Measurements from ENCODE around the gene ARSB.

GRCh38 chr5:78971998-78972397, 13.1 kb downstream of the ARSB start:
- TF ChIP-seq, protein P1, sequence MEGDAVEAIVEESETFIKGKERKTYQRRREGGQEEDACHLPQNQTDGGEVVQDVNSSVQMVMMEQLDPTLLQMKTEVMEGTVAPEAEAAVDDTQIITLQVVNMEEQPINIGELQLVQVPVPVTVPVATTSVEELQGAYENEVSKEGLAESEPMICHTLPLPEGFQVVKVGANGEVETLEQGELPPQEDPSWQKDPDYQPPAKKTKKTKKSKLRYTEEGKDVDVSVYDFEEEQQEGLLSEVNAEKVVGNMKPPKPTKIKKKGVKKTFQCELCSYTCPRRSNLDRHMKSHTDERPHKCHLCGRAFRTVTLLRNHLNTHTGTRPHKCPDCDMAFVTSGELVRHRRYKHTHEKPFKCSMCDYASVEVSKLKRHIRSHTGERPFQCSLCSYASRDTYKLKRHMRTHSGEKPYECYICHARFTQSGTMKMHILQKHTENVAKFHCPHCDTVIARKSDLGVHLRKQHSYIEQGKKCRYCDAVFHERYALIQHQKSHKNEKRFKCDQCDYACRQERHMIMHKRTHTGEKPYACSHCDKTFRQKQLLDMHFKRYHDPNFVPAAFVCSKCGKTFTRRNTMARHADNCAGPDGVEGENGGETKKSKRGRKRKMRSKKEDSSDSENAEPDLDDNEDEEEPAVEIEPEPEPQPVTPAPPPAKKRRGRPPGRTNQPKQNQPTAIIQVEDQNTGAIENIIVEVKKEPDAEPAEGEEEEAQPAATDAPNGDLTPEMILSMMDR (IDR thresholded peaks at IDR 0.05 in 2 of 3, conservative IDR thresholded peaks at IDR 0.05 in 1 of 3; ENCODE audit: control insufficient read depth in 2 of 3, extremely low read depth in 1 of 3, insufficient read depth in 1 of 3, low read depth in 3 of 3, low read length in 3 of 3) = no peak
- TF ChIP-seq PML (IDR thresholded peaks at IDR 0.05; ENCODE audit: low read length) (no peak), NFXL1 (IDR thresholded peaks at IDR 0.05; ENCODE audit: borderline replicate concordance) (no peak), POLR2A (IDR thresholded peaks at IDR 0.05; ENCODE audit: low read depth, low read length) (no peak), POLR2AphosphoS5 (IDR thresholded peaks at IDR 0.05; ENCODE audit: low read length) (no peak)

All from GM12878 (cell line).